ENCODE measurements around the gene CIB1. TPM values are rescaled to one million over a fixed set of nuclear protein-coding genes. Genes with fewer than 3 reads are reported as not detected.
"Not testable (repeated sequence)": the region's sequence is repeated elsewhere in the genome, so short reads cannot be mapped to it uniquely, and the experiment has no call there.

CIB1 gene
- total and polyA plus RNA-seq, 10 of the 15 experiments (the other 5 are each of a cell fraction or from before 2014, with no cell fraction given), result 10.8 to 155 (median 81.9) TPM

DNA sequence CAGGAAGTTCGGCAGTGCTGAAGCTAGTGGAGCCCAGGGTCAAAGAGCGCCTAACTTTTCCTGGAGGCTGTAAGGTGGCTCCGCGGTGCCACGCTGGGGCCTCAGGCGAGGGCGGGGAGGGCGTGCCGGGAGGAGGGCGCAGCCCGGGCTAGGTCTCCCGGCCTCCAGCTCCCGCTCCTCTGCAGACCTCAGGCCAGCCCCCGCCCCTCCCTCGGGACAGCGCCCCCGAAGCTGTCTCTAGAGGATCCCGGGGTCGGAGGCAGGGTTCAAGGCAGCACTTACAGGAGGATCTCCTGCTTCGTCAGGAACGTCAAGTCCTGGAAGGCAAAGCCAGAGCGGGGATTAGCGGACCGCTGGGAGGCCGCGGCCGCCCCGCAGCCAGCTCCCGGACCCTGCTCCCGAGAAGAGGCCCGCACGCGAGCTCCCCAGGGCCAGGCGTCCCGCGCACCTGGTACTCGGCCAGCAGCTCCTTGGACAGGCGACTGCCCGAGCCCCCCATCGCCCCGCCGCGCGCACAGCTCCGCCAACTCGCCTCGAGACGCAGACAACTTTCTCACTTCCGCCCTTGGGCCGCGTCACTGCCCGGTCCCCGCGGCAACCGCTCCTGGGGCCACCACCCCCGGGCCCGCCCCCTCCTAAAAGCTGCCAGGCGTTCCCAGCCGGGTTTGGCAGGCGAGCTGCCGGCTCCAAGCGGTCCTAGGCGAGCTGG lies at the start of gene CIB1 (continued):
- TF ChIP-seq, protein P1, sequence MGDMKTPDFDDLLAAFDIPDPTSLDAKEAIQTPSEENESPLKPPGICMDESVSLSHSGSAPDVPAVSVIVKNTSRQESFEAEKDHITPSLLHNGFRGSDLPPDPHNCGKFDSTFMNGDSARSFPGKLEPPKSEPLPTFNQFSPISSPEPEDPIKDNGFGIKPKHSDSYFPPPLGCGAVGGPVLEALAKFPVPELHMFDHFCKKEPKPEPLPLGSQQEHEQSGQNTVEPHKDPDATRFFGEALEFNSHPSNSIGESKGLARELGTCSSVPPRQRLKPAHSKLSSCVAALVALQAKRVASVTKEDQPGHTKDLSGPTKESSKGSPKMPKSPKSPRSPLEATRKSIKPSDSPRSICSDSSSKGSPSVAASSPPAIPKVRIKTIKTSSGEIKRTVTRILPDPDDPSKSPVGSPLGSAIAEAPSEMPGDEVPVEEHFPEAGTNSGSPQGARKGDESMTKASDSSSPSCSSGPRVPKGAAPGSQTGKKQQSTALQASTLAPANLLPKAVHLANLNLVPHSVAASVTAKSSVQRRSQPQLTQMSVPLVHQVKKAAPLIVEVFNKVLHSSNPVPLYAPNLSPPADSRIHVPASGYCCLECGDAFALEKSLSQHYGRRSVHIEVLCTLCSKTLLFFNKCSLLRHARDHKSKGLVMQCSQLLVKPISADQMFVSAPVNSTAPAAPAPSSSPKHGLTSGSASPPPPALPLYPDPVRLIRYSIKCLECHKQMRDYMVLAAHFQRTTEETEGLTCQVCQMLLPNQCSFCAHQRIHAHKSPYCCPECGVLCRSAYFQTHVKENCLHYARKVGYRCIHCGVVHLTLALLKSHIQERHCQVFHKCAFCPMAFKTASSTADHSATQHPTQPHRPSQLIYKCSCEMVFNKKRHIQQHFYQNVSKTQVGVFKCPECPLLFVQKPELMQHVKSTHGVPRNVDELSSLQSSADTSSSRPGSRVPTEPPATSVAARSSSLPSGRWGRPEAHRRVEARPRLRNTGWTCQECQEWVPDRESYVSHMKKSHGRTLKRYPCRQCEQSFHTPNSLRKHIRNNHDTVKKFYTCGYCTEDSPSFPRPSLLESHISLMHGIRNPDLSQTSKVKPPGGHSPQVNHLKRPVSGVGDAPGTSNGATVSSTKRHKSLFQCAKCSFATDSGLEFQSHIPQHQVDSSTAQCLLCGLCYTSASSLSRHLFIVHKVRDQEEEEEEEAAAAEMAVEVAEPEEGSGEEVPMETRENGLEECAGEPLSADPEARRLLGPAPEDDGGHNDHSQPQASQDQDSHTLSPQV (IDR thresholded peaks at IDR 0.05), result no peak
- TF ChIP-seq POLR2A (IDR thresholded peaks at IDR 0.05; ENCODE audit: low read depth, low read length), result peak; percentile 89
- peak; percentile 70 for TF ChIP-seq CREM (IDR thresholded peaks at IDR 0.05; ENCODE audit: low read depth)
- TF ChIP-seq, protein P2, sequence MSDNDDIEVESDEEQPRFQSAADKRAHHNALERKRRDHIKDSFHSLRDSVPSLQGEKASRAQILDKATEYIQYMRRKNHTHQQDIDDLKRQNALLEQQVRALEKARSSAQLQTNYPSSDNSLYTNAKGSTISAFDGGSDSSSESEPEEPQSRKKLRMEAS (IDR thresholded peaks at IDR 0.05; ENCODE audit: low read depth, low read length), result peak; percentile 20; the same call in 1 of the 2 replicates
- TF ChIP-seq ZNF384 (IDR thresholded peaks at IDR 0.05; ENCODE audit: borderline replicate concordance, low read depth, low read length), result no peak
- no peak for TF ChIP-seq YBX1 (IDR thresholded peaks at IDR 0.05)
- TF ChIP-seq BRCA1 (IDR thresholded peaks at IDR 0.05; ENCODE audit: low read depth, low read length), result no peak
- TF ChIP-seq POLR2AphosphoS5 (IDR thresholded peaks at IDR 0.05; ENCODE audit: low read length), result peak; percentile 82
- TF ChIP-seq CHD4 (IDR thresholded peaks at IDR 0.05), result no peak
- TF ChIP-seq POU2F2 (IDR thresholded peaks at IDR 0.05; ENCODE audit: borderline replicate concordance, low read depth, low read length), result no peak
- TF ChIP-seq HDAC2 (IDR thresholded peaks at IDR 0.05), result no peak

DNA sequence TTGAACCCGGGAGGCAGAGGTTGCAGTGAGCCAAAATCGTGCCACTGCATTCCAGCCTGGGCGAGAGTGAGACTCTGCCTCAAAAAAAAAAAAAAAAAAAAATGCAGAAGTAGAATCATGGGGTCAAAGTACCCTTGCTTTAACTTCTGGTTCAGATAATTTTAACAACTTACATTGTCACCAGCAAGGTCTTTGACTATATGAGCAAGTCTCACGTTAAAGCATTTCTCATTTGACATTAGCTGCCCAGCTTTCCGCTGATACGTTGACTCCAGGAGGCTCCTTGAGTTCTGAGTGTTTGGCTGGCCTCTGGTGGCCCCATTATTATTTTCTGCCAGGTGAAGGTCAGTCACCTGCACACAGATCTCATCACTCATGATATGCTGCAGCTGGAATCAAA lies 47.9 kb upstream of the CIB1 start:
- not testable (repeated sequence) for ATAC-seq

DNA sequence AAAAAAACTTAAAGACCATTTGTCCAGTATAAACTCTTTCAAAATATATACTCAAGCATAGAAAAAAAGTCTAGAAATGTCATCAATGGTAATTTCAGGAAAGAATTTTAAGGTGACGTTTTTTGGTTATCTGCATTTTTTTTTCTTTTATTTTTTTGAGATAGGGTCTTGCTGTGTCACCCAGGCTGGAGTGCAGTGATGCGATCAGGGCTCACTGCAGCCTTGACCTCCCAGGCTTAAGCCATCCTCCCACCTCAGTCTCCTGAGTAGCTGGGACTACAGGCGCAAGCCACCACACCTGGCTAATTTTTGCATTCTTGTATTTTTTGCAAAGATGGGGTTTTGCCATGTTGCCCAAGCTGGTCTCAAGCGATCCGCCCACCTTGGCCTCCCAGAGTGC lies 47.0 kb upstream of the CIB1 start:
- DNase-seq (ENCODE audit: low read depth, low spot score); H3K4me1 ChIP-seq (ENCODE audit: control insufficient read depth, insufficient read depth, low read length); H3K4me2 ChIP-seq (ENCODE audit: control insufficient read depth, insufficient read depth); H2AFZ ChIP-seq (ENCODE audit: control insufficient read depth, low read depth, low read length); in situ Hi-C loops (cut with MboI); H3K9me3 ChIP-seq (replicated peaks; ENCODE audit: control insufficient read depth, insufficient read depth, low read length); BruUV-seq (replicated peaks); ATAC-seq; H3K79me2 ChIP-seq (ENCODE audit: control insufficient read depth, insufficient read depth, low read length); H3K4me3 ChIP-seq; H3K27ac ChIP-seq (ENCODE audit: control insufficient read depth, insufficient read depth); FAIRE-seq; H3K9ac ChIP-seq (ENCODE audit: control insufficient read depth, insufficient read depth, low read length); H3K27me3 ChIP-seq (replicated peaks in 1 of 2; ENCODE audit: control insufficient read depth in 2 of 2, insufficient read depth in 2 of 2, low read length in 1 of 2); H3K36me3 ChIP-seq (ENCODE audit: control insufficient read depth in 2 of 2, insufficient read depth in 2 of 2, low read length in 1 of 2); H4K20me1 ChIP-seq (ENCODE audit: control insufficient read depth, insufficient read depth); intact Hi-C loops (cut with micrococcal nuclease; ENCODE audit: unreplicated experiment): not testable (repeated sequence)
- SMC1A ChIA-PET (ENCODE audit: uncharacterized antibody, unreplicated experiment), result interaction anchor here (1.3 to 3.3 kb wide), 3 partner anchors 10 to 12 kb away, joined by 3 to 11 read pairs (median 5); no protein-coding TSS in a partner anchor
- POLR2A ChIA-PET, result interaction anchor here (1.3 kb wide), 1 partner anchor 12 kb away, joined by 6 read pairs; no protein-coding TSS in a partner anchor
- CTCF ChIA-PET, result interaction anchor here (0.8 to 1.8 kb wide), 5 partner anchors 9 to 123 kb away, joined by 3 to 5 read pairs (median 3); no protein-coding TSS in a partner anchor
- 74% methylated on average over 5 of the region's 5 CpGs for WGBS (ENCODE audit: insufficient coverage, insufficient replicate concordance, low lambda C conversion rate, missing lambda C conversion rate)
- RAD21 ChIA-PET (ENCODE audit: unreplicated experiment), result interaction anchor here (0.6 kb wide), 1 partner anchor 58 kb away, joined by 3 read pairs; no protein-coding TSS in a partner anchor

More for the DNA sequence above, 47.9 kb upstream of the CIB1 start:
- ChIA-PET POLR2A (interaction anchor here (0.5 to 0.7 kb wide), 2 partner anchors 26 to 59 kb away, joined by 4 to 7 read pairs; no protein-coding TSS in a partner anchor), RAD21 (ENCODE audit: unreplicated experiment) (interaction anchor here (0.8 to 1.9 kb wide), 4 partner anchors 17 to 120 kb away, joined by 3 to 6 read pairs (median 4); partner anchors contain the start of genes CIB1 and GDPGP1), CTCF (interaction anchor here (0.7 to 3.0 kb wide), 6 partner anchors 12 to 415 kb away, joined by 4 to 16 read pairs (median 4); no protein-coding TSS in a partner anchor), SMC1A (ENCODE audit: uncharacterized antibody, unreplicated experiment) (interaction anchor here (1.2 to 3.3 kb wide), 2 partner anchors 11 to 48 kb away, joined by 4 to 11 read pairs; partner anchors contain the start of genes CIB1 and GDPGP1)
- H3K4me3 ChIP-seq; intact Hi-C loops (cut with micrococcal nuclease; ENCODE audit: unreplicated experiment); H4K20me1 ChIP-seq (ENCODE audit: control insufficient read depth, insufficient read depth); H2AFZ ChIP-seq (ENCODE audit: control insufficient read depth, low read depth, low read length); H3K36me3 ChIP-seq (ENCODE audit: control insufficient read depth in 2 of 2, insufficient read depth in 2 of 2, low read length in 1 of 2); H3K4me1 ChIP-seq (ENCODE audit: control insufficient read depth, insufficient read depth, low read length); FAIRE-seq; H3K27ac ChIP-seq (ENCODE audit: control insufficient read depth, insufficient read depth); BruUV-seq (replicated peaks); in situ Hi-C loops (cut with MboI); H3K4me2 ChIP-seq (ENCODE audit: control insufficient read depth, insufficient read depth); H3K79me2 ChIP-seq (ENCODE audit: control insufficient read depth, insufficient read depth, low read length); H3K27me3 ChIP-seq (replicated peaks in 1 of 2; ENCODE audit: control insufficient read depth in 2 of 2, insufficient read depth in 2 of 2, low read length in 1 of 2); DNase-seq (ENCODE audit: low read depth, low spot score); H3K9me3 ChIP-seq (replicated peaks; ENCODE audit: control insufficient read depth, insufficient read depth, low read length); H3K9ac ChIP-seq (ENCODE audit: control insufficient read depth, insufficient read depth, low read length): not testable (repeated sequence)
- 97% methylated on average over 6 of the region's 6 CpGs for WGBS (ENCODE audit: insufficient coverage, insufficient replicate concordance, low lambda C conversion rate, missing lambda C conversion rate)
